HepG2 (cell line): ENCODE data around the gene TCAF1. TPM values are rescaled to one million over a fixed set of nuclear protein-coding genes. Genes with fewer than 3 reads are reported as not detected.

Experiments
- BCL6 ChIP-seq: IDR thresholded peaks from 2 replicates; pipeline ENCODE4 v1.6.1; 2016; ENCODE audit warnings: missing genetic modification reagents, missing compliant biosample characterization
- BRF2 ChIP-seq: sonication (generic); formaldehyde crosslinking; IDR thresholded peaks from 2 replicates; pipeline ENCODE4 v1.8.1; 2022; ENCODE audit warnings: mild to moderate bottlenecking, missing genetic modification reagents
- CREB3 ChIP-seq: sonication (generic); formaldehyde crosslinking; IDR thresholded peaks from 2 replicates; pipeline ENCODE4 v1.5.0; 2020; ENCODE audit warnings: missing genetic modification reagents
- ERF ChIP-seq: IDR thresholded peaks from 2 replicates; pipeline ENCODE4 v1.6.1; 2018; ENCODE audit warnings: missing biosample characterization, missing genetic modification reagents
- GPN1 ChIP-seq: sonication (generic); formaldehyde crosslinking; IDR thresholded peaks from 2 replicates; pipeline ENCODE4 v1.5.1; 2020; ENCODE audit warnings: missing genetic modification reagents, borderline replicate concordance
- GRHL1 ChIP-seq: sonication (generic); formaldehyde crosslinking; conservative IDR thresholded peaks from 2 replicates; pipeline ENCODE4 v1.8.0; 2022; ENCODE audit warnings: missing genetic modification reagents
- HOMEZ ChIP-seq: IDR thresholded peaks from 2 replicates; pipeline ENCODE4 v1.6.1; 2016; ENCODE audit warnings: low read depth
- KAT8 ChIP-seq: IDR thresholded peaks from 2 replicates; pipeline ENCODE4 v1.6.1; 2016; ENCODE audit warnings: missing genetic modification reagents, missing compliant biosample characterization
- MTERF4 ChIP-seq: sonication (generic); formaldehyde crosslinking; IDR thresholded peaks from 2 replicates; pipeline ENCODE4 v1.8.0; 2023; ENCODE audit warnings: mild to moderate bottlenecking, missing genetic modification reagents
- MTF1 ChIP-seq: sonication (generic); formaldehyde crosslinking; IDR thresholded peaks from 2 replicates; pipeline ENCODE4 v1.5.0; 2020; ENCODE audit warnings: missing genetic modification reagents
- ONECUT2 ChIP-seq: sonication (generic); formaldehyde crosslinking; IDR thresholded peaks from 2 replicates; pipeline ENCODE4 v1.4.0; 2020; ENCODE audit warnings: missing genetic modification reagents
- PTBP1 ChIP-seq: fragments of 200-400 bp; formaldehyde crosslinking; IDR thresholded peaks from 2 replicates; pipeline ENCODE4 v1.6.1; 2018; ENCODE audit warnings: low read length, low read depth; ENCODE audit not compliant: poor library complexity, severe bottlenecking
- RELA ChIP-seq: sonication (generic); formaldehyde crosslinking; IDR thresholded peaks from 2 replicates; pipeline ENCODE4 v1.4.0; 2020; ENCODE audit warnings: missing genetic modification reagents
- SOX5 ChIP-seq: IDR thresholded peaks from 2 replicates; pipeline ENCODE4 v1.6.1; 2016; ENCODE audit warnings: borderline replicate concordance
- STAT6 ChIP-seq: sonication (generic); formaldehyde crosslinking; IDR thresholded peaks from 2 replicates; pipeline ENCODE4 v1.4.0; 2020; ENCODE audit warnings: missing genetic modification reagents, mild to moderate bottlenecking, borderline replicate concordance
- TCF7L2 ChIP-seq: IDR thresholded peaks from 2 replicates; pipeline ENCODE4 v1.6.1; 2011; ENCODE audit warnings: mild to moderate bottlenecking, low read depth, low read length, moderate library complexity
- TOPORS ChIP-seq: sonication (generic); formaldehyde crosslinking; IDR thresholded peaks from 2 replicates; pipeline ENCODE4 v1.8.0; 2023; ENCODE audit warnings: mild to moderate bottlenecking, missing genetic modification reagents
- ZBTB25 ChIP-seq: IDR thresholded peaks from 2 replicates; pipeline ENCODE4 v1.6.1; 2018; ENCODE audit warnings: missing genetic modification reagents
- ZKSCAN5 ChIP-seq: sonication (generic); formaldehyde crosslinking; IDR thresholded peaks from 2 replicates; pipeline ENCODE4 v1.5.1; 2020; ENCODE audit warnings: mild to moderate bottlenecking, missing genetic modification reagents
- ZNF510 ChIP-seq: sonication (generic); formaldehyde crosslinking; IDR thresholded peaks from 2 replicates; pipeline ENCODE4 v1.4.0; 2020; ENCODE audit warnings: low read depth, mild to moderate bottlenecking, missing genetic modification reagents
- ZSCAN22 ChIP-seq: sonication (generic); formaldehyde crosslinking; IDR thresholded peaks from 2 replicates; pipeline ENCODE4 v1.4.0; 2020; ENCODE audit warnings: mild to moderate bottlenecking, missing genetic modification reagents
- polyA plus RNA-seq, 8 experiments: library from polyadenylated mRNA; depleted of rRNA in 3 of 8; stranded (reverse) in 7 of 8; unstranded in 1 of 8; fragments of >200 nt; fragmentation: Illumina TruSeq in 4 of 8; extraction: Trizol in 4 of 8; gene quantifications; 2 replicates each; pipeline versions ENCODE4 v1.2.1 to v1.2.3, GENCODE V29; 2011 to 2016; ENCODE audit warnings: low read depth in 4 of 8, missing spikeins in 1 of 8, mixed read lengths in 1 of 8; ENCODE audit not compliant: insufficient read depth in 1 of 8
- total RNA-seq, 5 experiments: library from RNA; depleted of rRNA; stranded (reverse); fragments of >200 nt; fragmentation: Illumina TruSeq; extraction: Trizol; gene quantifications; 2 replicates each; pipeline ENCODE4 v1.2.3, GENCODE V29; 2016; ENCODE audit warnings: low read depth in 1 of 5

TCAF1 gene
- total and polyA plus RNA-seq, 2 of the 13 experiments (the other 11 are each of a cell fraction or from before 2014, with no cell fraction given) = 36.2 to 101 TPM

GRCh38 chr7:143906895-143907294 lies 4.9 kb upstream of the TCAF1 start (continued):
- TF ChIP-seq BRF2 = peak; percentile 35; the same call in 1 of the 2 replicates
- TF ChIP-seq MTF1 = no peak
- TF ChIP-seq CREB3 (CRISPR knock-in tag) = no peak
- TF ChIP-seq ZSCAN22 (CRISPR knock-in tag) = no peak
- 0 out of 2 replicates have a peak, but pooled peaks have one; percentile 34 for TF ChIP-seq STAT6 (CRISPR knock-in tag)
- TF ChIP-seq BCL6 (CRISPR knock-in tag) = peak; percentile 92
- TF ChIP-seq TOPORS (CRISPR knock-in tag) = 0 out of 2 replicates have a peak, but pooled peaks have one; percentile 36
- no peak for TF ChIP-seq MTERF4 (CRISPR knock-in tag)
- no peak for TF ChIP-seq ZNF510 (CRISPR knock-in tag)
- TF ChIP-seq KAT8 = peak; percentile 76; the same call in 1 of the 2 replicates
- peak; percentile 89; the same call in 1 of the 2 replicates for TF ChIP-seq ERF (CRISPR knock-in tag)
- peak; percentile 68; the same call in 1 of the 2 replicates for TF ChIP-seq ZBTB25 (CRISPR knock-in tag)
- no peak; the same call in 1 of the 2 replicates for TF ChIP-seq ONECUT2 (CRISPR knock-in tag)
- peak; percentile 77 for TF ChIP-seq TCF7L2
- TF ChIP-seq RELA = no peak
- TF ChIP-seq PTBP1 = no peak
- no peak for TF ChIP-seq GPN1
- peak; percentile 94 for TF ChIP-seq HOMEZ (CRISPR knock-in tag)
- TF ChIP-seq ZKSCAN5 (CRISPR knock-in tag) = 0 out of 2 replicates have a peak, but pooled peaks have one; percentile 26
- TF ChIP-seq SOX5 (CRISPR knock-in tag) = peak; percentile 94
- no peak for TF ChIP-seq GRHL1 (CRISPR knock-in tag)
